NB4 (cell line): ENCODE data around the gene SLC26A8.
A peak's percentile ranks its signal among the peaks of the same experiment; 100 is the strongest.

ENCODE experiments used
- DNase-seq: peaks from one replicate; pipeline ENCODE4 v3.0.0; 2010; ENCODE audit warnings: low read depth
- H3K4me3 ChIP-seq: one replicate; pipeline ENCODE4 v1.5.1; 2011; ENCODE audit warnings: mild to moderate bottlenecking, low read depth, low read length, moderate library complexity
- MAX ChIP-seq: IDR thresholded peaks from 2 replicates; pipeline ENCODE4 v1.6.1; 2011; ENCODE audit warnings: low read depth, low read length
- MYC ChIP-seq: IDR thresholded peaks from 2 replicates; pipeline ENCODE4 v1.6.1; 2011; ENCODE audit warnings: low read depth, low read length
- POLR2A ChIP-seq: IDR thresholded peaks from 2 replicates; pipeline ENCODE4 v1.6.1; 2011; ENCODE audit warnings: mild to moderate bottlenecking; ENCODE audit not compliant: insufficient read length; ENCODE audit errors: extremely low read depth
- TF ChIP-seq, protein P1 (sequence below): IDR thresholded peaks from one replicate; pipeline ENCODE4 v1.5.1; 2012; ENCODE audit warnings: low read depth, low read length

SLC26A8 gene

DNA sequence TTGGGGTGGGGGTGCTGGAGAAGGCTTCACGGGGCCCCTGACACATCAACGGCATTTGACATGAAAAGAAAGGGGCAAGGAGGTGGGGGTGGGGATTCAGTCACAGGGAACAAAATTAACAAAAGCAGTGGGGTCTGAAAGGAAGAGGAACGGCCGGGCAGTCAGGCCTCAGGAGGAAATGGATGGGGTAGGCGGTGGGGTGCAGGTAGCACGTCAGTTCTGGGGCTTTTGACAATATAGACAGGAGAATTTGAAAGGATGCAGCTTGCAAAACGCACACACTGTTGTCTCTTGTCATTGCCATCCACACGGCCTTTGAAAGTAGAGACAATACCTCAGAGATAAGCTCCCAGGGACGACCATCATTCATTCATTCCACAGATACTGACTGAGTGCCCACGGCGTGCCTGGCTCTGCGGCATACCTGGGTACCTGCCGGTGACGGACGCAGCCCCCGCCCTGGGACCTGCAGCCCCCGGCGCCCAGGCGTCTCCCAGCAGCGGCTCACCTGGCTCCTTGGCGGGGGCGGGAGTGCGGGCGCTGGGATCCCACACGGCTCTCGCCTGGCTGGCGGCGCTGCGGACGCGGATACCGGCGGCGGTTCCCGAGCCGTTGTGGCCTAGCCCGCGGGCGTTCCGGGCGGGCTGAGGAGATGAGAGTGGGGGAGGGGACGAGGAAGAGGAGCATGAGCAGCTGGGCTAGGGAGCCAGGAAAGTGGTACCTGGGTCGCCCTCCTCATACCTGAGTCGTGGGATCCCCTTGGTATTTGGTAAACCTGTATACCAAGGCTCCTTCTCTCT lies at the start of gene SLC26A8:
Gene SLC26A8, minus strand, starts transcription at position 646 of the 800 bp plus-strand sequence. CDS start 4,934 bp downstream, outside the sequence.
- TF ChIP-seq POLR2A (no peak), MYC (no peak), MAX (no peak)
- TF ChIP-seq, protein P1, sequence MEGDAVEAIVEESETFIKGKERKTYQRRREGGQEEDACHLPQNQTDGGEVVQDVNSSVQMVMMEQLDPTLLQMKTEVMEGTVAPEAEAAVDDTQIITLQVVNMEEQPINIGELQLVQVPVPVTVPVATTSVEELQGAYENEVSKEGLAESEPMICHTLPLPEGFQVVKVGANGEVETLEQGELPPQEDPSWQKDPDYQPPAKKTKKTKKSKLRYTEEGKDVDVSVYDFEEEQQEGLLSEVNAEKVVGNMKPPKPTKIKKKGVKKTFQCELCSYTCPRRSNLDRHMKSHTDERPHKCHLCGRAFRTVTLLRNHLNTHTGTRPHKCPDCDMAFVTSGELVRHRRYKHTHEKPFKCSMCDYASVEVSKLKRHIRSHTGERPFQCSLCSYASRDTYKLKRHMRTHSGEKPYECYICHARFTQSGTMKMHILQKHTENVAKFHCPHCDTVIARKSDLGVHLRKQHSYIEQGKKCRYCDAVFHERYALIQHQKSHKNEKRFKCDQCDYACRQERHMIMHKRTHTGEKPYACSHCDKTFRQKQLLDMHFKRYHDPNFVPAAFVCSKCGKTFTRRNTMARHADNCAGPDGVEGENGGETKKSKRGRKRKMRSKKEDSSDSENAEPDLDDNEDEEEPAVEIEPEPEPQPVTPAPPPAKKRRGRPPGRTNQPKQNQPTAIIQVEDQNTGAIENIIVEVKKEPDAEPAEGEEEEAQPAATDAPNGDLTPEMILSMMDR, result no peak
- peak; percentile 23 for DNase-seq
- H3K4me3 ChIP-seq, result peak within 1 kb of the TSS; percentile 41

GRCh38 chr6:36073587-36073986 lies 49.1 kb upstream of the SLC26A8 start:
- TF ChIP-seq, protein P1, result no peak
- TF ChIP-seq MYC (no peak), POLR2A (no peak), MAX (no peak)
- H3K4me3 ChIP-seq, result no peak overlapping the region
- no peak for DNase-seq

DNA sequence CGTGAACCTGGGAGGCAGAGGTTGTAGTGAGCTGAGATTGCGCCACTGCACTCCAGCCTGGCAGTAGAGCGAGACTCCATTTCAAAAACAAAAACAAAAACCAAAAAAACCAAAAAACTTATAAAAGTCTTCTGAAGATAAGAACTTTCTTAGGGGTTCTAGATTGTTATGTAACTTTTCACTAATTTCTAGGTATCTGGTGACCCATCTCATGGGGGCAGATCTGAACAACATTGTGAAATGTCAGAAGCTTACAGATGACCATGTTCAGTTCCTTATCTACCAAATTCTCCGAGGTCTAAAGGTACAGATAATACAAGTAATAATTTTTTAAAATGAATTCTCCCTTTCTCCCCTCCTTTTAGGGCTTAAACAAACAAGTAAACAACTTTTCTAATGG lies 48.2 kb upstream of the SLC26A8 start:
- H3K4me3 ChIP-seq, result no peak overlapping the region
- TF ChIP-seq, protein P1, result no peak
- TF ChIP-seq MAX, result no peak
- TF ChIP-seq POLR2A, result no peak
- no peak for TF ChIP-seq MYC
- no peak for DNase-seq

DNA sequence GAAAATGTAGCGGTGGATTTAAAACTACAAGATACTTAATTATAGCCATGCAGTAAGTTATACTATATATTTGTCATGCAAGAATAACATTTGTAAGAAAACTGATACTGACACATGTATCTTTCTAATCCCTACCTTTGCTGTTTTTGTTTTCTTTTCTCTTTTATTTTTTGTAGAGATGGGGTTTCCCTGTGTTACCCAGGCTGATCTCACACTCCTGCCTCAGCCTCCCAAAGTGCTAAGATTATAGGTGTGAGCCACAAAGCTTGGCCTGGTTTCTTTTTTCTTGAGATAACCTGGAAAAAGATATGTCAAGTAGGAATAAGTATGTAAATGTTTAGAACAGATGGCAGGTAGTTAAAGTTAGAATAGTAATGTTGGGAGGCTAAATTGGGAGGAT lies 47.3 kb upstream of the SLC26A8 start:
- no peak overlapping the region for H3K4me3 ChIP-seq
- TF ChIP-seq MAX (no peak), MYC (no peak)
- DNase-seq, result no peak

- TF ChIP-seq POLR2A (no peak), MAX (no peak), MYC (no peak)
- TF ChIP-seq, protein P1, result no peak
- no peak for DNase-seq
- H3K4me3 ChIP-seq, result no peak overlapping the region
Observed at GRCh38 chr6:36071281-36071680, 46.8 kb upstream of the SLC26A8 start.

DNA sequence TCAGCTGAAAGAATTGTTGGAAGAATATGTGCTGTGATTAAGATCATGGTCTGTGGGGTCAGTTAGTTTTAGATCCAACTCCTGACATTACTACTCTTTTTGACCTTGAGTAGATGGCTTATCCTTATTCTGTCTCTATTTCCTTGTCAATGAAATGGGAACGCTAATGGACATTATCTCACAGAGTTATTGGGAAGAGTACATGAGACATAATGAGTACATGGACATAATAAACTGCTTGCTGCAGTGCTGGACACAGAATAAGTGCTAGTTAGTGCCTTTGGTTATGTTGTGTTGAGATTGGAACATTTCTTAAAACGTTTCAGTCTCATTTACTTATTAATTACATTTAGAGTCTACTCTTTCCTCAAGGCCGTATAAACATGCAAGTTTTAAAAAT lies 45.8 kb upstream of the SLC26A8 start:
- no peak overlapping the region for H3K4me3 ChIP-seq
- TF ChIP-seq MYC (no peak), MAX (no peak), POLR2A (no peak)
- TF ChIP-seq, protein P1, result no peak
- DNase-seq, result no peak
